Calu3 (cell line): Measurements from ENCODE around the gene SF3A2. TPM values are rescaled to one million over a fixed set of nuclear protein-coding genes. Genes with fewer than 3 reads are reported as not detected.
"Not testable (repeated sequence)": the region's sequence is repeated elsewhere in the genome, so short reads cannot be mapped to it uniquely, and the experiment has no call there.

Experiments
- BruUV-seq: library from RNA; stranded (reverse); fragments of 400-500 nt; replicated peaks from 2 replicates; lab custom pipeline; 2021; lab: Mats Ljungman, UMichigan
- CTCF ChIA-PET: fragments of 300-600 bp; sonication (Branson Sonifier 250); formaldehyde crosslinking; loops from one replicate; lab custom pipeline; 2022; ENCODE audit warnings: antibody characterized with exemption; lab: Charles Lee
- DNase-seq: peaks from one replicate; pipeline ENCODE4 v3.0.0; 2022
- H3K27ac Mint-ChIP-seq: one replicate; pipeline ENCODE4 v1.8.0; 2022; ENCODE audit warnings: mixed read lengths; ENCODE audit not compliant: unreplicated experiment
- H3K27me3 Mint-ChIP-seq: one replicate; pipeline ENCODE4 v1.8.0; 2022; ENCODE audit warnings: mixed read lengths; ENCODE audit not compliant: unreplicated experiment
- H3K36me3 Mint-ChIP-seq: one replicate; pipeline ENCODE4 v1.8.0; 2022; ENCODE audit warnings: mild to moderate bottlenecking, moderate library complexity, mixed read lengths; ENCODE audit not compliant: insufficient read depth, unreplicated experiment
- H3K4me1 Mint-ChIP-seq: one replicate; pipeline ENCODE4 v1.8.0; 2022; ENCODE audit warnings: mild to moderate bottlenecking, low read depth, mixed read lengths; ENCODE audit not compliant: unreplicated experiment
- H3K4me3 Mint-ChIP-seq: one replicate; pipeline ENCODE4 v1.8.0; 2022; ENCODE audit warnings: mild to moderate bottlenecking, low read depth, moderate library complexity, mixed read lengths; ENCODE audit not compliant: unreplicated experiment
- H3K9me3 Mint-ChIP-seq: one replicate; pipeline ENCODE4 v1.8.0; 2022; ENCODE audit warnings: low read depth, mixed read lengths; ENCODE audit not compliant: unreplicated experiment
- intact Hi-C: fragments of 100-400 bp; cut with micrococcal nuclease; formaldehyde crosslinking; loops from one replicate; pipeline ENCODE4 v1.10.0; 2022; ENCODE audit not compliant: unreplicated experiment
- total RNA-seq: library from RNA; stranded (reverse); gene quantifications from 2 replicates; pipeline ENCODE4 v1.2.3, GENCODE V29; 2022
- TF ChIP-seq, protein P1 (sequence below): fragments of 200-600 bp; IDR thresholded peaks from one replicate; pipeline ENCODE4 v1.8.0; 2022; ENCODE audit warnings: antibody characterized with exemption; ENCODE audit not compliant: unreplicated experiment

Gene SF3A2
- total RNA-seq, 1 experiment from 2014 or later: 83.6 TPM

DNA sequence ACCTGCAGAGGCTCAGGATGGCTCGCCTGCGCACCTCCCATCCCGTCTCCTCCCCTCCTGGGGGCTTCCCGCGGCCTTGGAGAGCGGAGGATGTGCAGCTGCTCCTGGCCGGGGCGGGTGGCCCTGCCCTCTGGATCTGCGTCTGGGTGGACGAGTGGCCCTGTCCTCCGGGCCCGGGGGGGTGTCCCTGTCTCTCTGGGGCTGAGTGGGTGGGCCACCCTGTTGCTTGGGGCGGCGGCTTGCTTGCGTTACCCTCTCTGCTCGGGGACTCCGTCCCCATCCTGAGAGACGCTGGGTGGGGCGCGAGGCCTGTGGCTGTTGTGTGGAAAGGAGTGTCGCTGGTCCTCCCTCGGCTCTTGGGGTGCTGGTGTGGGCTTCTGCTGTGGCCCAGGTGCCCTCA lies 38.3 kb upstream of the SF3A2 start:
- DNase-seq: no peak
- Mint-ChIP-seq H3K4me3 (no peak overlapping the region), H3K36me3 (peaks cover 28% of the 10 kb centered on the region), H3K27me3 (no peaks in the 10 kb centered on the region), H3K27ac (no peak overlapping the region), H3K9me3 (no peaks in the 10 kb centered on the region), H3K4me1 (no peaks in the 10 kb centered on the region)
- no TSS peak for BruUV-seq
- intact Hi-C loops: no loop called here
- TF ChIP-seq, protein P1, sequence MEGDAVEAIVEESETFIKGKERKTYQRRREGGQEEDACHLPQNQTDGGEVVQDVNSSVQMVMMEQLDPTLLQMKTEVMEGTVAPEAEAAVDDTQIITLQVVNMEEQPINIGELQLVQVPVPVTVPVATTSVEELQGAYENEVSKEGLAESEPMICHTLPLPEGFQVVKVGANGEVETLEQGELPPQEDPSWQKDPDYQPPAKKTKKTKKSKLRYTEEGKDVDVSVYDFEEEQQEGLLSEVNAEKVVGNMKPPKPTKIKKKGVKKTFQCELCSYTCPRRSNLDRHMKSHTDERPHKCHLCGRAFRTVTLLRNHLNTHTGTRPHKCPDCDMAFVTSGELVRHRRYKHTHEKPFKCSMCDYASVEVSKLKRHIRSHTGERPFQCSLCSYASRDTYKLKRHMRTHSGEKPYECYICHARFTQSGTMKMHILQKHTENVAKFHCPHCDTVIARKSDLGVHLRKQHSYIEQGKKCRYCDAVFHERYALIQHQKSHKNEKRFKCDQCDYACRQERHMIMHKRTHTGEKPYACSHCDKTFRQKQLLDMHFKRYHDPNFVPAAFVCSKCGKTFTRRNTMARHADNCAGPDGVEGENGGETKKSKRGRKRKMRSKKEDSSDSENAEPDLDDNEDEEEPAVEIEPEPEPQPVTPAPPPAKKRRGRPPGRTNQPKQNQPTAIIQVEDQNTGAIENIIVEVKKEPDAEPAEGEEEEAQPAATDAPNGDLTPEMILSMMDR: no peak
- CTCF ChIA-PET: no interaction called here

DNA sequence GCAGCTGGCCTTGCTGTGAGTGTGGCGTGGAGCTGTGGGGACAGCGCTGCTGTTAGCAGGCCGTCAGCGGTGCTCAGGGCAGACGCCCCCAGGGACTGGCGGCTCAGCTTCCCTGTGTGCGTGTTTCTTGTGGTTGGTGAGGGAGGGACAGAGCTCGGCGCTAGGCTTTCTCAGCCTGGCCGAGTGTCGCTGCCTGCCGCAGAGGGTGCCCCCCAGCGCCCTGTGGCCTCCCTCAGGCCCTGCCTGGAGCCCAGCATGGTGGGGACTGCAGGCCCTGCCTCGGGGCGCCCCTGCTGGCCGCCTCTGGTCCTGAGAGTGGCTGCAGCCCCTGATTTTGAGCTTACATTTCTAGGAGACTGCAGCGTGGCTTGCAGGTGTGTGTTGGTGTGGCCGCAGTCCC lies 37.4 kb upstream of the SF3A2 start:
- no TSS peak for BruUV-seq
- no peaks in the 10 kb centered on the region for H3K4me1 Mint-ChIP-seq
- no peaks in the 10 kb centered on the region for H3K27me3 Mint-ChIP-seq
- no peak overlapping the region for H3K4me3 Mint-ChIP-seq
- no peak for DNase-seq
- TF ChIP-seq, protein P1: no peak
- H3K9me3 Mint-ChIP-seq: no peaks in the 10 kb centered on the region
- CTCF ChIA-PET: interaction anchor here (0.5 to 0.7 kb wide), 2 partner anchors 28 to 43 kb away, joined by 4 read pairs; no protein-coding TSS in a partner anchor
- no peak overlapping the region for H3K27ac Mint-ChIP-seq
- peaks cover 26% of the 10 kb centered on the region for H3K36me3 Mint-ChIP-seq
- intact Hi-C loops: no loop called here

DNA sequence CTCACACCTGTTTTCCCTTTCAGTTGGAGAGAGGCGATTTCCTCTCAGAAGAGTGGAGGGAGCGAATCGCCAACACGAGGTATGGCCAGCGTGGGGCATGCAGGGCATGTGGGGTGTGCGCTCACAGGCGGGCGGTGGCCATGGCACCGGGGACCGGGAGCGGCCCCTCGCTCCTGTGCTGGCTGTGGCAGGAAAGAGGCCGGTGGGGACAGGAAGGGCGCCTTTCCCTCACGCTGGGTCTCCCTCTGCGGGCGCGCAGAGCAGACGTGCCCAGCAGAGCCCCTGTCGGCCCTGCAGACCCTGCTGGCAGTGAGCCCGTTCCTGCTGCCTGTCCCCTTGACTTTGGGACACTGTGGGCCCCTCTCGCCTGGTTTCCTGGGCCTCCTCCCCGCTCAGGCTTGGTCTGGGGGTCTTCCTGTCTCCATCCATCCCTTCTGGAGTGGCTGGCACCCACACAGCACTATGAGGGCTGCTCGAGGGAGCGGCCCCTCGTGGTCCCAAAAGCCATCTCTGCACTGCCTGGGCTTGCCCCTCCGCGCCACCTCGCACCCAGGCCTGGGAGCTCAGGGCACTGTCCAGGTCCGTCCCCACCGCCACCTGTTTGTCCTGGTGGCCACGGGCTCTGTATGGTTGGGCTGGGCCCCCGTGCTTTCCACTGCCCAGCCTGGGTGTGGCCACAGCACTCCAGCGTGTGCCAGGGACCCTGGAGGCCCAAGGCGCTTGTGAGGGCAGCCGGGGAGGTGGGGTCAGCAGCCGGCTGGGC lies 36.6 kb upstream of the SF3A2 start:
- Mint-ChIP-seq H3K4me1 (no peaks in the 10 kb centered on the region), H3K27ac (no peak overlapping the region), H3K4me3 (no peak overlapping the region), H3K36me3 (peaks cover 31% of the 10 kb centered on the region), H3K27me3 (no peaks in the 10 kb centered on the region), H3K9me3 (no peaks in the 10 kb centered on the region)
- DNase-seq: no peak
- no TSS peak for BruUV-seq
- intact Hi-C loops: no loop called here
- CTCF ChIA-PET: interaction anchor here (0.7 kb wide), 1 partner anchor 29 kb away, joined by 4 read pairs; no protein-coding TSS in a partner anchor
- TF ChIP-seq, protein P1: no peak

DNA sequence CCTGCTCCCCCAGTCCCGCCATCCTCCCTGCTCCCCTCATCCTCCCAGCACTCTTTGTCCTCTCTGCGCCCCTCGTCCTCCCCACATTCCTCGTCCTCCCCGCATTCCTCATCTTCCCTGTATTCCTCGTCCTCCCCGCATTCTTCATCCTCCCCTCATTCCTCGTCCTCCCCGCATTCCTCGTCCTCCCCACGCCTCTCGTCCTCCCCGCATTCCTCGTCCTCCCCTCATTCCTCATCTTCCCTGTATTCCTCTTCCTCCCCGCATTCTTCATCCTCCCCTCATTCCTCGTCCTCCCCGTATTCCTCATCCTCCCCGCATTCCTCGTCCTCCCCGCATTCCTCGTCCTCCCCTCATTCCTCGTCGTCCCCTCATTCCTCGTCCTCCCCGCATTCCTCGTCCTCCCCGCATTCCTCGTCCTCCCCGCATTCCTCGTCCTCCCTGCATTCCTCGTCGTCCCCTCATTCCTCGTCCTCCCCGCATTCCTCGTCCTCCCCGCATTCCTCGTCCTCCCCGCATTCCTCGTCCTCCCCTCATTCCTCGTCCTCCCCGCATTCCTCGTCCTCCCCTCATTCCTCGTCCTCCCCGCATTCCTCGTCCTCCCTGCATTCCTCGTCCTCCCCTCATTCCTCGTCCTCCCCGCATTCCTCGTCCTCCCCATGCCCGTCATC lies 35.9 kb upstream of the SF3A2 start:
- intact Hi-C loops, H3K4me3 Mint-ChIP-seq, H3K27ac Mint-ChIP-seq, H3K27me3 Mint-ChIP-seq, H3K9me3 Mint-ChIP-seq, CTCF ChIA-PET, H3K4me1 Mint-ChIP-seq, BruUV-seq, DNase-seq: not testable (repeated sequence)
- H3K36me3 Mint-ChIP-seq: peaks cover 31% of the 10 kb centered on the region
